HAP-1 (cell line): ENCODE measurements around the gene SYTL1.
"Not testable (repeated sequence)": the region's sequence is repeated elsewhere in the genome, so short reads cannot be mapped to it uniquely, and the experiment has no call there.

Experiments
- DNase-seq, 2 experiments: peaks; one replicate each; pipeline ENCODE4 v3.0.0-alpha.2; 2016 to 2020; ENCODE audit warnings: low spot score in 2 of 2
- H3K27me3 ChIP-seq: fragments of 250-450 bp; sonication (Bioruptor Pico); 2 replicates; pipeline ENCODE4 v1.5.1; 2020; ENCODE audit warnings: low read depth, mild to moderate bottlenecking, moderate library complexity
- H3K36me3 ChIP-seq: fragments of 250-450 bp; sonication (Bioruptor Pico); replicated peaks from 2 replicates; pipeline ENCODE4 v1.5.1; 2020; ENCODE audit warnings: mild to moderate bottlenecking
- H3K4me1 ChIP-seq: fragments of 250-450 bp; sonication (Bioruptor Pico); 2 replicates; pipeline ENCODE4 v1.5.1; 2020; ENCODE audit warnings: mild to moderate bottlenecking
- H3K4me3 ChIP-seq: fragments of 250-450 bp; sonication (Bioruptor Pico); 2 replicates; pipeline ENCODE4 v1.5.1; 2020; ENCODE audit warnings: mild to moderate bottlenecking, moderate library complexity
- H3K9me3 ChIP-seq: fragments of 250-450 bp; sonication (Bioruptor Pico); 2 replicates; pipeline ENCODE4 v1.5.1; 2020; ENCODE audit warnings: mild to moderate bottlenecking, moderate library complexity
- in situ Hi-C: fragments of 300-500 bp; cut with MboI; formaldehyde crosslinking; loops from 3 replicates; pipeline ENCODE4 v1.14.3; 2020; ENCODE audit warnings: low sequenced_read_pairs, inconsistent platforms, mixed read lengths

SYTL1 gene

GRCh38 chr1:27381969-27382762 is 40.3 kb downstream of the SYTL1 start:
- no peak for DNase-seq
- no peaks in the 10 kb centered on the region for H3K4me1 ChIP-seq
- no peak overlapping the region for H3K4me3 ChIP-seq
- H3K9me3 ChIP-seq: no peaks in the 10 kb centered on the region
- H3K36me3 ChIP-seq: no peaks in the 10 kb centered on the region
- no peaks in the 10 kb centered on the region for H3K27me3 ChIP-seq
- in situ Hi-C loops: loop anchor here (10.0 kb wide), 1 partner anchor 277 kb away; no protein-coding TSS in a partner anchor

- in situ Hi-C loops: loop anchor here (10.0 kb wide), 1 partner anchor 278 kb away; no protein-coding TSS in a partner anchor
- Histone ChIP-seq H3K27me3 (no peaks in the 10 kb centered on the region), H3K4me3 (no peak within 1 kb of the TSS), H3K36me3 (no peaks in the 10 kb centered on the region), H3K4me1 (no peaks in the 10 kb centered on the region), H3K9me3 (no peaks in the 10 kb centered on the region)
- DNase-seq: peak in 1 of 2 experiments; percentile 31
Measured at GRCh38 chr1:27383039-27383605, 41.3 kb downstream of the SYTL1 start, which contains the start of gene CD164L2. TSS of gene CD164L2 (minus strand) at chr1:27383333. CDS start at chr1:27383239, 94 bp downstream.

GRCh38 chr1:27383661-27384060 is 41.8 kb downstream of the SYTL1 start:
- H3K4me1 ChIP-seq: no peaks in the 10 kb centered on the region
- H3K27me3 ChIP-seq: no peaks in the 10 kb centered on the region
- in situ Hi-C loops: loop anchor here (10.0 kb wide), 1 partner anchor 279 kb away; no protein-coding TSS in a partner anchor
- H3K4me3 ChIP-seq: no peak overlapping the region
- no peak for DNase-seq
- no peaks in the 10 kb centered on the region for H3K9me3 ChIP-seq
- H3K36me3 ChIP-seq: no peaks in the 10 kb centered on the region

DNA sequence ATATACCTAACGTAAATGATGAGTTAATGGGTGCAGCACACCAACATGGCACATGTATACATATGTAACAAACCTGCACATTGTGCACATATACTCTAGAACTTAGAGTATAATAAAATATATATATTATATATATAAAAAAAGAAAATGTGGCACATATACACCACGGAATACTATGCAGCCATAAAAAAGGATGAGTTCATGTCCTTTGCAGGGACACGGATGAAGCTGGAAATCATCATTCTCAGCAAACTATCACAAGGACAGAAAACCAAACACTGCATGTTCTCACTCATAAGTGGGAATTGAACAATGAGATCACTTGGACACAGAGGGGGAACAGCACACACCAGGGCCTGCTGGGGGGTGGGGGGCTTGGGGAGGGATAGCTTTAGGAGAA is 43.0 kb downstream of the SYTL1 start:
- not testable (repeated sequence) for H3K9me3 ChIP-seq, H3K36me3 ChIP-seq, H3K27me3 ChIP-seq, H3K4me1 ChIP-seq, H3K4me3 ChIP-seq, DNase-seq
- in situ Hi-C loops: loop anchor here (5.0 to 10.0 kb wide), 2 partner anchors 82 to 280 kb away; no protein-coding TSS in a partner anchor

DNA sequence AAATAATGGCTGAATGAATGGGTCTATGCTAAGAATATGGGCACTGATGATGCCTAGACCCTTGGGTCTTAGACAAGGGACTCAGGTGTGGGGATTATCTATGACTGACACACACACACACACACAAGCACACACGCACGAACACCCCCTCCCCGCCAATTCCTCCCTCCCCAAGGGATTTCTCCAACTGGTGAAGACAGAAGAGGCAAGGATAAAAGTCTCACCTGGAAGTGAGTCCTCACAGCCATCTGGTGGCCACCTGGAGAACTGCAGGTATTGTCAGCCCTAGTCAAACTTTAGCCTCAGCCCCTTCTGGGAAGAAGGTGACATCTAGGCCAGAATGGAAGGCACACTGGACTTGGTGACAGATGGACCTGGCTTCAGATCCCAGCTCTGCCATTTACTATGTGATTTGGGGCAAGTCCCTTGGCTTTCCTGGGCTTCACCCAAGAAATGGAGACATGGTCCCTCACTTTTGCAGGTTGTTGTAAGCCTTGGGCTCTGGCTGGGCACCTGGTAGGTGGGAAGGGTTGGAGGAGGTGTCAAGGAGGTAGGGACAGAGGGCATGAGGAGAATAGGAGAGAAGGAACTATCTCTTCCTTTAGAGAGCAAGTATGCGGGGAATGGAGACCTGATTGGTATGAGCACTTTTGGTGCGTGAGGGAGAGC is 46.6 kb downstream of the SYTL1 start:
- in situ Hi-C loops: loop anchor here (5.0 to 10.0 kb wide), 2 partner anchors 86 to 284 kb away; no protein-coding TSS in a partner anchor
- peaks cover 8% of the 10 kb centered on the region for H3K4me1 ChIP-seq
- no peaks in the 10 kb centered on the region for H3K36me3 ChIP-seq
- H3K27me3 ChIP-seq: no peaks in the 10 kb centered on the region
- no peaks in the 10 kb centered on the region for H3K9me3 ChIP-seq
- H3K4me3 ChIP-seq: no peak overlapping the region
- DNase-seq: peak in 1 of 2 experiments; percentile 81

- H3K9me3 ChIP-seq: no peaks in the 10 kb centered on the region
- peak overlapping the region; percentile 73; the same call in 1 of the 2 replicates for H3K4me3 ChIP-seq
- H3K27me3 ChIP-seq: no peaks in the 10 kb centered on the region
- DNase-seq: peak in 1 of 2 experiments; percentile 35
- no peaks in the 10 kb centered on the region for H3K36me3 ChIP-seq
- in situ Hi-C loops: no loop called here
- H3K4me1 ChIP-seq: peaks cover 8% of the 10 kb centered on the region
Measured at GRCh38 chr1:27391511-27392095, 49.8 kb downstream of the SYTL1 start.

DNA sequence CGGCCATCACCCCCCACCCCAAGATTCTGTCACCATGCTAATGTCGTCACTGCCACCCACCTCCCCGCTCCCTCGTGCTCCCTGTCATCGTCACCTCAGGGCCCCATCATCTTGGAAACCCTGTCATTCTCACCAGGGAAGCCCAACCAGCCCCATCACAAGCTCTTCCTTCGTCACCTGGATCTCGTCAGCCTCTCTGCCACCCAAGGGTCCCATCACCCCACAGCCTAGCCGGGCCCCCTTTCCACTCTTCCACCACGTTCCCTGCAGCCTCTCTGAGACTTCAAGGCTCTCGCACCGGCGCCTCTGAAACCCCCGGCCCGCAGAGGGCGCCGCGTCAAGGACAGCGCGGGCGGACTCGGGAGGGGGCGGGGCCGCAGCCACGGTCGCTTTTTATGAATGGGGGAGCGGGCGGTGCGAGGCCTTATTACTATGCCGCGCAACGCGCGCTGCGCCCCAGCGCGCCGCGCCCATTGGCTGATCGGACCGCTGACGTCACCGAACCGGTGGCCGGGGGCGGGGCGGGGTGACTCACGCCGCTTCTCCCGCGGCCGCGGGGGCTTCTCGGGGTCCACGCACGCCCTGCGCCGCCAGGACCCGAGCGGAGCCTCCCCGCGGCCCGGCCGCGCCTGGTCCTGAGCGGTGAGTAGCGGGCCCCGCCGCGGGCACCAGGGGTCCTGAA is 50.4 kb downstream of the SYTL1 start, which contains the start of gene GPR3:
Gene GPR3 (plus strand): TSS at position 527 of the 682 bp plus-strand sequence. CDS start 1,177 bp downstream, outside the sequence.
- Histone ChIP-seq H3K9me3 (no peaks in the 10 kb centered on the region), H3K4me1 (peaks cover 8% of the 10 kb centered on the region), H3K4me3 (peak within 1 kb of the TSS; percentile 73), H3K36me3 (no peaks in the 10 kb centered on the region), H3K27me3 (no peaks in the 10 kb centered on the region)
- in situ Hi-C loops: no loop called here
- DNase-seq: peak; percentile 93 to 97

GRCh38 chr1:27392778-27393635 is 51.2 kb downstream of the SYTL1 start:
- in situ Hi-C loops: no loop called here
- DNase-seq: peak; percentile 3 to 52
- peak overlapping the region; percentile 73 for H3K4me3 ChIP-seq

DNA sequence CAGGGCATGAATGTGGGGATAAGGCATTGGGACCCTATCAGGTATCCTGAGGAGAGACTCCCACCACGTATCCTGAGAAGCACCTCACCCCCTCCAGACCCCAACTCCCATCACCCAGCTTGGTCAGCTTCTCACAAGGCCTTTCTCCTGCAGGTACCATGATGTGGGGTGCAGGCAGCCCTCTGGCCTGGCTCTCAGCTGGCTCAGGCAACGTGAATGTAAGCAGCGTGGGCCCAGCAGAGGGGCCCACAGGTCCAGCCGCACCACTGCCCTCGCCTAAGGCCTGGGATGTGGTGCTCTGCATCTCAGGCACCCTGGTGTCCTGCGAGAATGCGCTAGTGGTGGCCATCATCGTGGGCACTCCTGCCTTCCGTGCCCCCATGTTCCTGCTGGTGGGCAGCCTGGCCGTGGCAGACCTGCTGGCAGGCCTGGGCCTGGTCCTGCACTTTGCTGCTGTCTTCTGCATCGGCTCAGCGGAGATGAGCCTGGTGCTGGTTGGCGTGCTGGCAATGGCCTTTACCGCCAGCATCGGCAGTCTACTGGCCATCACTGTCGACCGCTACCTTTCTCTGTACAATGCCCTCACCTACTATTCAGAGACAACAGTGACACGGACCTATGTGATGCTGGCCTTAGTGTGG is 51.9 kb downstream of the SYTL1 start:
- Histone ChIP-seq H3K4me3 (no peak overlapping the region), H3K27me3 (no peaks in the 10 kb centered on the region), H3K4me1 (peaks cover 8% of the 10 kb centered on the region), H3K36me3 (no peaks in the 10 kb centered on the region), H3K9me3 (no peaks in the 10 kb centered on the region)
- in situ Hi-C loops: no loop called here
- no peak for DNase-seq

More at GRCh38 chr1:27392778-27393635, 51.2 kb downstream of the SYTL1 start:
- no peaks in the 10 kb centered on the region for H3K36me3 ChIP-seq
- no peaks in the 10 kb centered on the region for H3K27me3 ChIP-seq
- peaks cover 8% of the 10 kb centered on the region for H3K4me1 ChIP-seq
- H3K9me3 ChIP-seq: no peaks in the 10 kb centered on the region

DNA sequence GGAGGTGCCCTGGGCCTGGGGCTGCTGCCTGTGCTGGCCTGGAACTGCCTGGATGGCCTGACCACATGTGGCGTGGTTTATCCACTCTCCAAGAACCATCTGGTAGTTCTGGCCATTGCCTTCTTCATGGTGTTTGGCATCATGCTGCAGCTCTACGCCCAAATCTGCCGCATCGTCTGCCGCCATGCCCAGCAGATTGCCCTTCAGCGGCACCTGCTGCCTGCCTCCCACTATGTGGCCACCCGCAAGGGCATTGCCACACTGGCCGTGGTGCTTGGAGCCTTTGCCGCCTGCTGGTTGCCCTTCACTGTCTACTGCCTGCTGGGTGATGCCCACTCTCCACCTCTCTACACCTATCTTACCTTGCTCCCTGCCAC is 52.4 kb downstream of the SYTL1 start:
- peaks cover 8% of the 10 kb centered on the region for H3K4me1 ChIP-seq
- no peaks in the 10 kb centered on the region for H3K36me3 ChIP-seq
- no peaks in the 10 kb centered on the region for H3K9me3 ChIP-seq
- no peak overlapping the region for H3K4me3 ChIP-seq
- no peaks in the 10 kb centered on the region for H3K27me3 ChIP-seq
- no peak for DNase-seq
- in situ Hi-C loops: no loop called here

GRCh38 chr1:27394925-27395324 is 53.1 kb downstream of the SYTL1 start:
- no peaks in the 10 kb centered on the region for H3K9me3 ChIP-seq
- H3K27me3 ChIP-seq: no peaks in the 10 kb centered on the region
- peaks cover 8% of the 10 kb centered on the region for H3K4me1 ChIP-seq
- in situ Hi-C loops: no loop called here
- no peaks in the 10 kb centered on the region for H3K36me3 ChIP-seq
- no peak for DNase-seq
- no peak overlapping the region for H3K4me3 ChIP-seq
